ENCODE results near the gene BEGAIN.

Gene BEGAIN

DNA sequence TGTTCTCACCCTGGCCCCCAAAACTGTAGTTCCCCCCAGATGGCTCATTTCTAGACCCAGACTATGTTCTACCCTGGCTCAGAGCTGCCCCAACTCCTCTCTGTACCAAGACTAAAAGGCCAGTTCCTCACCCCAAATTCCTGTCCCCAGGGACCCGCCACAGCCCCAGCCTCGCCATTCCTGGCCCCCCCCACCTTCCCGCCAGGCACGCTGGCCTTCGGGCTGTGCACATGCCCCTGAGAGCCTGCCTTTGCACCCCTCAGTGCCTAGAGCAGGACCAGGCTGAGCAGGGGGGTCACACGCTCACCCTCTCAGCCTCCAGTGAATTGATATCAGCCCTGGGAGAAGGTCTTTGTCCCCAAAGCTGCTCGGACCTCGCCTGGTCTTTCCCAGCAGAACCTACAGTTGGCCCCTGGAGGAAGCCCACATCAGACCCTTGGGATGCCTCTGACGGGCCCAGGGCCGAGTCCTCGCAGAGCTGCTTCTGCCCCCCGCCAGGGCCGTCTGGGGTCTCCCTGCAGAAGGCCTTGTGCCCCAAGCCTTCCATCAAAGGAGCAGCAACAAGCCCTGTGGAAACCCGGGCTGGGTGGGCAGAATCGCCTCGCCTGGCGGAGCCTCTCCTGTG is 32.4 kb downstream of the BEGAIN start:
- FAIRE-seq: no peak

DNA sequence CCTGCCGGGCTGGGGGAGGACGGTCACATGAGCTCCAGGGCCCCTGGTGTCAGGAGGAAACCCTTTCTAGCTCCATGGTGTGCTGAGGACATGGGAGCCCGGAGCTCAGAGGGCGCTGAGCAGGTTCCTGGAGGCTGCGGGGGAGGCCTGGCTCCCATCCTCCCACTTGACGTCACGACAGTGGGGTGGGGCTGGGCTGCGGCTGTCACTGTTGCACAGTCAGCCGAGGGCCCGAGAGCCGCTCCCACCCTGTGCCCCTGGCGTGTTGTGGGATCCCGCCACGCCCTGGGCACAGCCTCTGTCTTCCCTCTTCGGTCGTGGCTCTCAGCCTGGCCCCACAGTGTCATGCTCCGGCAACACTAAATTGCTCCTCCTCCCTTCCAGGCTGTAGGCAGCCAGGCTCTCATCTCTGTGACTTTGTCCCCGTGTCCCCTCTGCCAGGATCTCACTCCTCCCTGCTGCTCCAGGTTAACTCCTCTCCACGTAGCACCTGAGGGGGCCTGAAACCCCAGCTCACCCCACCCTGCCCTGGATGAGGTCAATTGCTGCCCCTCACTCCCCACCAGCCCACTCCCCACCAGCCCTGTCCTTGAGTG is 33.0 kb downstream of the BEGAIN start:
- DNase-seq (ENCODE audit: insufficient read length, low spot score): no peak
- FAIRE-seq: no peak

More for the DNA sequence above, 32.4 kb downstream of the BEGAIN start:
- DNase-seq (ENCODE audit: insufficient read length, low spot score): no peak

DNA sequence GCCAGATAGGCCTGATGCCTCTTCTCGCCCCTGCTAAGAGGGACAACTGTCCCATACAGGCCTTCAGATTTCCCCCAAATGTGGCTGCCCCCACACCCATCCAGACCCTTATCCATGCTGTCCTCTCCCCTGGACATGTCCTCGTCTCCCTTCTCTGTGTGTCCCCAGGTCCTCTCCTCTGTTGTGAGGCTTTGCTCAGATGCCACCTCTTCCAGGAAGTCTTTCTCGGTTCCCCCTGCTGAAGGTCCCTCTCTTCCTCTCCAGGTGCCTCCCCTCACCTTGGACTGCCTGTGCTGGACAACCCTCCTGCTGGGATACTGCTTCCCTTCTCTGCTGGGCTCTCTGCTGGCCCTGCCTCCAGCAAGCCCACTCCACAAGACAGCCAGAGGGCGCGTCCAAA is 33.7 kb downstream of the BEGAIN start:
- DNase-seq (ENCODE audit: insufficient read length, low spot score): no peak
- no peak for FAIRE-seq

DNA sequence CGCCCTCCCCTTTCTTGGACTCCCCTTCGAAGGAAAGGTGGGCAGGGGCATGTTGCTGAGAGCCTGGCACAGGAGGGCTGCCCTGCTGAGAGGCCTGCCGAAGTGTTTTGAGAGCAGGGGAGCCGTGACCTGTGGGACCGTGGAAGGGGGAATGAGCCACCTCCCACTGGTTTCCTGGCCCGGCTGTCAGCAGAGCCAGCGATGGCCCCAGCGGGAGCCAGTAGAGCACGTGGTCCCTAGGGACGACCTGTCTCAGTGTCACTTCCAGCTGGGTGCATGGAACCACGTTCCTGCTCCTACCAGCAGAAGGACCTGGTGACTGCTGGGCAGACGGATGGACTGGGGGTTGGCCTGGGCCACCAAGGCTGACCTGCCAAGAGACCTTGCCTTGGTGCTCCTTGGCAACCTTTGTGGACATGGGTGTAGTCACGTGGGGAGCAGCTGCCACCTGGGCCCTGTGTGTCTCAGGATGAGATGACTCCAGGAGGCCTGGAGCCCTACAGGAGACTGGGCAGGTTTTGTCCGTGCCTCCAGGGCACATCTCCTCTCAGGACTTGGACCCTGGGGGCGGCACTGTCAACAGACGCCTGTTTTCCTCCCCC is 34.6 kb downstream of the BEGAIN start:
- DNase-seq (ENCODE audit: insufficient read length, low spot score) (no peak), FAIRE-seq (no peak)

DNA sequence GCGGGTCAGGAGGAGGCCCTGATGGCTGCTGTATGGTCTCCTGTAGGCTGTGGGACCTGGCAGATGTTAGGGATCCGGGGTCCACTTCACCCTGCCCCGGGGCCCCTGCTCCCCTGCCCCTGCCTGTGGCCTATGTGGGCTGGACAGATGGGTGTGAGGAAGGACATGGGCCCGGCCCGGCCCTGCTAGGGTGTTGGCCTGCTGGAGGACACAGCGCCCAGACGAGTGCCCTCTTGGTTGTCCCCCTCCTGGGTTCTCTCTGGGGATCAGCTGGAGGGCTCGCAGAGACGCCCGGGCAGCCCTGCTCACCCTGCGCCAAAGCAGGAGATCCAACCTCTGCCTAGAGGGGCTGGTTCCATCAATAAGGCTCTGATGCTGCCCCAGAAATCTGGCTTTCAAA is 36.2 kb downstream of the BEGAIN start:
- FAIRE-seq: no peak
- DNase-seq (ENCODE audit: insufficient read length, low spot score): no peak

DNA sequence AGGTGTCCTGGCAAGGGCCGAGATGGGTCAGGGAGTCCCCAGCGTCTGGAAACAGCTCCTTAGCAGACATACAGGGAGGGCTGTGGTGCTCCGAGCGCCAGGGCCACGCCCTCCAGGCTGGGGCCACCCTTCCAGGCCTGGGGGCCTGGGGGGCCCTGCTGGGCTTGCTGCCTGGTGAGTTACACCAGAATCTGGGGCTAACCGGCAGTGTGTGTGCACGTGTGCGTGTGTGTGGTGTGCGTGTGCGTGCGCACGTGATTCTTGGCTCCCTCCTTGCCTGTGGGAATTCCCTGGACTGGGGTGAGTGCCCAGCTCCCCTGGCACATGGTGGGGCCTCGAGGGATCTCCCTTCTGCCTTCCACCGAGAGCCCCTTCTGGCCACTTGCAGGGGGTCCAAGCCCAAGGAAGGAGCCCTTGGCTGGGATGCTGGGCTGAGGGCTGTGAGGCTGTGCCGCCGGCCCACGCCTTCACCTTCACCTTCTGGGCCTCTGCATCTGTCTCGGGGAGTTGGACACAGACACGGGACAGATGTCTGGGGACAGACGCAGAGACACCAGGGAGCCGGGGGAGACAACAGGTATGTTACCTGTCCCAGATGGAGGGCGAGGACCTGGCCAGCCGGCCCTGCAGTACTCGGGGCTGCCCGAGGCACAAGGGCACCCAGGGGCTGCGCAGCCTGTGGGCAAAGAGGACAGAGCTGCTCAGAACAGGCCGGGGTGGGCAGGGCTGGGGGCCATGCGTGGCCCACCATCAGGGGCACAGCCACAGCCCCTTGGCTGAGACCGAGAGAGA is 37.2 kb downstream of the BEGAIN start:
- FAIRE-seq: no peak

DNA sequence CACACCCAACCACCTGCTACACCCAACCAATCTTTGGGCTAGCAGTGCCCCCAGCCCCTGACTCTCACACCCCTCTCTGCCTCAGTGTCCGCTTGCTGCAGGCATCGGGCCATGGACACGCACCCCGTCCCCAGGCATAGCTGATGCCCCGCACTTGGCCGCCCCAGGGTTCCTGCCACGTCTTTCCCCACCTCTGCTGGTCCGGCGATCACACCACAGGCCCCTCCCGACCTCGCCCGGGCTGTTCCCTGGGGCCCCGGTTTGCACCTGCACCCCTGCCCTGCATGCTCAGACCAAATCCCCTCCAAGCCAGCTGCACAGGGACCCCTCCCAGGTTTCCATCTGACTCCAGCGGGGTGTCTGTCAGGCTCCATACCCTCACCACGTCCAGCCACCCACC is 38.3 kb downstream of the BEGAIN start:
- no peak for FAIRE-seq
- no peak for DNase-seq (ENCODE audit: insufficient read length, low spot score)

More for the DNA sequence above, 37.2 kb downstream of the BEGAIN start:
- no peak for DNase-seq (ENCODE audit: insufficient read length, low spot score)

DNA sequence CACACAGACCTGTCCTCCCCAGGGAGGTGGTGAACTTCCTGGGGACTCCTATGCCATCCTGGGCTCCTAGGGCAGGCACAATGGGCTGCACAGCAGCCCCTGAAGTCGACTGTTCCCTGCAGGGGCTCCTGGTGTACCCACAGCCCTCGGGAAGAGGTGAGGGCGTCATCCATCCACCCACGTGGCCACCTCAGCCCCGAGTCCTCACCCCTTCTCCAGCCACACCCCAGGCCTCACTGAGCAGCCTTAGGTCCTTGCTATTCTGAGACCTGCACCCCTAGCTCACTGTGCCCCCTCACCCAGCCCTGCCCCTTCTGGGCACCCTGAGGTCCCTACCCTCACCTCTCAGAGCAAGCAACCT is 38.9 kb downstream of the BEGAIN start:
- FAIRE-seq (no peak), DNase-seq (ENCODE audit: insufficient read length, low spot score) (no peak)

DNA sequence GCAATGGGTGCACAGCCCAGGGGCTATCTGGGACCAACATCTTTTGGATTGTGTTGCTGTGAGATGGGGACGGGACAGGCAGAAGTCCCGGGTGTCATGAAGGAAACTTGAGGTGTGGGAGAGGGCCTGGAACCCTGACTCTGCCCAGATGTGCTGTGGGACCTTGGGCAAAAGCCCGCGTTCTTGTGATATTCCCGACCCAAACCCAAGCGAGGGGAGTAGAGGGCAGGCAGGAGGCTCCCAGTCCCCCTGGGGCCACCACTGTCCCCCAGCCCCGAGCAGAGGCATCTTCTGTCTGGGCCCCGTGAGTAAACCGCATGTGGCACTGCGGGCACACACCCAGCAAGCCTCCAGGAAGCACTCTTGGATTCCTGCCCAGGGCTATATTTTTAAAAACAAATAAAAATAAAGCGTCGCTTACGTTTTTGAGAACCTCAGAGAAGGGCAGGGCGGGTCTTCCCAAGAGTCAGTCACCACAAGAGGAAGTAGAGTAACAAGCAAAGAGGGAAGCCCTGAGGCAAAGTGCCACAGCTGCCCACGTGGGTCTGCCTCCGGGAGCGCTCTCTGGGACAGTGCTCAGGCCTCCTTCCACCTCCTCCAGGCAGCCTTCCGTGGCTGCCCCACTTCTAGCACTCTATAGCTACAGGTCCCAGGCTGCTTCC is 39.5 kb downstream of the BEGAIN start:
- DNase-seq (ENCODE audit: insufficient read length, low spot score) (peak; percentile 74), FAIRE-seq (no peak)

DNA sequence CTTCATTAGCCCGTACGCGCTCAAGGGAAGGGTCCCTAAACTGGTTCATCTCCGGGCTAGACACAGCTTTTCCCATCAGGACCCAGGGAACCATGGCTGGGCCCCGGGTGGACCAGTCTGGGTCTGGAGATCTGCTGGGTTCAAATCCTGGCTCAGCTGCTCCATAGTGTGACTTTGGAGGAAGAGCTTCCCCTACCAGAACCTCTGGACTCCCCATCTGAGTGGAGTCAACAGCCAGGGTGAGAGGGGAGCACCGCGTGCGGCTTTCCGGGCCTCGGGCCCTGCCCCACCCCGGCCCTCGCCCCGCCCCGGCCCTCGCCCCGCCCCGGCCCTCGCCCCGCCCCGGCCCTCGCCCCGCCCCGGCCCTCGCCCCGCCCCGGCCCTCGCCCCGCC is 41.2 kb downstream of the BEGAIN start:
- no peak for DNase-seq (ENCODE audit: insufficient read length, low spot score)
- FAIRE-seq: no peak

DNA sequence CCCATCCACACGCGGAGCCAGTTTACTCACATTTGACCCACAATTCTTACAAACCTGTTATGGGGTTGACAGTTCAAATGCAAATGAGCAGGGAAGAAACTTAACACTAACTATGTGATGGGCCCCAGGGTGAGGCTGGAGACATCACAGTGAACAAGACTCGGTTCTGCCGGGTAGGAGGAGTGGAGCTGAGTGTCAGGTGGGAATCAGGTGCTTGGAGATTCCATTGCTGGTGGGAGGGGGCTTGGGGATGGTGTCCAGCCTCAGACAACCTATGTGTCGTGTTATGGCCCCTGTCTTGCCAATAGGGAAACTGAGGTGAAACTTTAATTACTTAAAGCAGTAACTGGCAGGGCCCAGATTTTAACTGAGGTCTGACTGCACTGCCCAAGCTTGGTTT is 41.9 kb downstream of the BEGAIN start:
- no peak for DNase-seq (ENCODE audit: insufficient read length, low spot score)
- no peak for FAIRE-seq

DNA sequence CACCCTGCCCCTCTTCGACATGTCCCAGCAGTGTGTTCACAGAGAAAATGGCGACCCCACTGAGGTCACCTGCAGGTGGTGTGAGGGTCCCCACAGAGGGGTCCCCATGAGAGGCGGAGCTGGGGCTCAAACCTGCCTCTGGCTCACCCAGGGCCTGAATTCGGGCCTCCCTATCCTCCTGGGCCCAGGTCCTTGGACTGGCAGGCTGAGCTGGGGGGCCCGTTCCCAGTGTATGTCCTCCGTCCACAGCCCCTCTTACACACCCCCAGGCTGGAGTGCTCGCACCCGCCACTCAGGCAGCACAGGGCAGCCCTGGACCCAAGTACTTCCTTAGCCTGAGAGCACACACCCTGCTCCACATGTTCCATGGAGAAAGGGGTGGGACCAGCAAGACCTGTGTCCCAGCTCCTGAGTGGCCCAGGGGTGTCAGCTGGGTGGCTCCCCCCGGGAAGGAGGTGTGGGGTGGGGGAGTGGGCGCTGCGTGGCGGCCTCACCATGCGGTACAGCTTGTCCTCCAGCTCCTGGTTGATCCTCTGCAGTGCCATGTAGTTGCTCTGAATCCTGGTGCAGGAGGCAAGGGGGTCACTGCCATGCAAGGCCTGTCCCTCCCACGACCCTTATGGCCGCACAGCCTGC is 42.6 kb downstream of the BEGAIN start:
- no peak for DNase-seq (ENCODE audit: insufficient read length, low spot score)
- FAIRE-seq: no peak

DNA sequence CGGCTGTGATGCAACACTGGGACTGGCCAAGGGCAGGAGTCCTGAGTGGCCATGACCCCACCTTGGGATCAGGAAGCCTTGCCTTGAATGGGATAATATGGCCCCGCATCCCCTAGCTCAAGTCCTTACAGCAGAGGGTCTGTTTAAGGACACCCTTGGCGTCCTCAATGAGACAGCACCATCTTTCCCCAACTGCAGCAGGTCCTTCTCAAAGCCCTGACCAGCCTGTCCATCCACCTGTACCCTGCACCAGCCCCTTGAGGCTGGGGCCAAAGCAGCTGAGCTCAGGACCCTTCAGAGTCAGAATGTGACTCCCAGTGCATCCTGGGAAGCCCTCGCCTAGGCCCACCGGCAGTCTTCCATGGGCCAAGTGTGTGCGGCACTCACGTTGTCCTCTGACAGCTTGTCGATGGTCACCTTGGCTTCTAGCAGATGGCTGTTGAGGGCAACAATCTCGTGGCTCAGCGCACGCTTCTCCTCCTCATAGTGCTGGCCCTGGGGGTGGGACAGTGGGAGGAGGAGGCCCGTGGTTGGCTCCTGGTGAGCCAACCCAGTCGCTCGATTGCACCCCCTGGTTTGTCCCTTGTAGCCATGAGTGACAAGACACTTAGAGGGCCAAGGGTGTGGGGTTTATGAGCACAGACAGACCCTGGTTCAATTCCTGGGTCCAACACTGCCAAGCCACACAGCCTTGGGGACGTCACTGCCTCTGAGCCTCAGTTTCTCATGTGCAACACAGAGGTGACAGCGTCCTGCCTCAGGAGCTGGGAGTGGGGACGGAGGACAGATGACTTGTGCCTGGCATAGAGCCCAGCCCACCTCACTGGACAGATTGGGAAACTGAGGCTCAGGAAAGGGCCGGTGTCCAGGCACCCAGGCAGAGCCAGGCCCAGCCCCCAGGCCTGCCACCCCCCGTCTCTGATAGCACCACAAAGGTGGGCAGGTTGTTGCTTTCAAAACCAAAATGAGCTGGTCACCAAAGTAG is 43.5 kb downstream of the BEGAIN start:
- DNase-seq (ENCODE audit: insufficient read length, low spot score) (no peak), FAIRE-seq (no peak)

DNA sequence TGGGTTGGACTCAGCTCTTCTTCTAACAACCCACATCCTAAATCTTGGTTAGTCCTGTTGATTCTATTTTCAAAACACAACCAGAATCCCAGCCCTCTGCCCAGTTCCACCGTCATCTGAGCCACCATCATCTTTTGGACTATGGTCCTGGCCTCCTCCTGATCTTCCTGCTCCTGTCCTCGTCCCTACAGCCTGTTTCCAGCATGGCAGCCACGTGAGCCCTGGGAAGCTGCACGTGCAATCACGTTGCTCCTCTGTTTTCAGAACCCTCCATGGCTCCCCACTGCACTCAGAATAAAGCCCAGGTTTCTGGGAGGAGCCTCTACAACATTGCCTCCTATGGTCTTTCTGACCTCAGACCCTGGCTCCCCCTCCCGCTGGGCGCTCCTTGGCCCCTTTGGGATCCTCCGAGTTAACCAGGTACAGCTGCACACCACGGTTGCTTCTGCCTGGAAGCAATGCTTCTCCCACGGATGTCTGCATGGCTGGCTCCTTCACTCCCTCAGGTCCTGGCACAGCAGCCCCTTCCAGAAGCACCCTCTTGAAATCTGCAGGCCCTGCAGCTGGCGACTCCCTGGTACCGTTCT is 44.5 kb downstream of the BEGAIN start:
- DNase-seq (ENCODE audit: insufficient read length, low spot score): no peak
- FAIRE-seq: no peak

DNA sequence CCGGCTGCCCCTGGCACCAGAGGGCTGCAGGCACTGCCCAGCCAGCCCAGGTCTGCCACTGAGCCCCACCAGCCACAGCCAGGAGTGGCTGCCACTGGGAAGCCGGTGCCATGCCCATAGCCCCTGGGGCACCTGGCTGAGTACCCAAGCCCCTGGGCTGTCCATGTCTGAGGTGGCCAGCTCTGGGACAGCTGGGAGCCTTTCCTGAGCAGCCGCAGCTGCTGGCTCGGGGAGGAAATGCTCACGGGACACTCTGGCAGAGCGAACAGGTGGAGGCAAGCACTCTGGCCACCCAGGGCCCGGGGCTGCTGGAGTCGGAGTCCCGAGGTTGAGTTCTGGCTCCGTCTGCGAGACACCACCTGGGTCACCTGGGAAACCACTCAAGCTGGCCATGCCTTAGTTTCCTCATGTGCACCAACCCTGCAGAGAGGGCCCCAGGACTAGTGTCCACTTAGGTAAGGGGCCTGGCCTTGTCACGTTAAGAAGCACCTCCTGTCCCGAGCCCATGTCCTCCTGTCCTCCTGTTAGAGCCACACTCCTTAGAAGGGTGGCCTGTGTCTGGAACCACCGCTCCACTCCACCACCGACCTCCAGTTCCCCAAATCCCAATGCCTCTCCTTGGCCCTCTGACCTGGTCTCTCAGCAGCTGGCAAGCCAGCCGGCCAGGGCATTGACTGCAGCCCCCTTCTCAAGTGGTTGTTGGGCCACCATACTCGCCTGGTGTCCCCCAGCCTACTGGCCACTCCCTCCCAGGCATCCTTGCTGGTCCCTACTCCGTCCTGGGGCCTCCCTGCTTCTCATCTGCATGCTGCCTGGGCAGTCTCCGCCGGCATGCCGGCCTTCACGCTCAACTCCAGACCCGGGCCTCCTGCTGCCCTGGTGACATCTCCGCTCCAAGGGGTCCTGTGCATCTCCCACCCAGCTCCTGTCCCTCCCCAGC is 45.3 kb downstream of the BEGAIN start:
- DNase-seq (ENCODE audit: insufficient read length, low spot score) (no peak), FAIRE-seq (no peak)

DNA sequence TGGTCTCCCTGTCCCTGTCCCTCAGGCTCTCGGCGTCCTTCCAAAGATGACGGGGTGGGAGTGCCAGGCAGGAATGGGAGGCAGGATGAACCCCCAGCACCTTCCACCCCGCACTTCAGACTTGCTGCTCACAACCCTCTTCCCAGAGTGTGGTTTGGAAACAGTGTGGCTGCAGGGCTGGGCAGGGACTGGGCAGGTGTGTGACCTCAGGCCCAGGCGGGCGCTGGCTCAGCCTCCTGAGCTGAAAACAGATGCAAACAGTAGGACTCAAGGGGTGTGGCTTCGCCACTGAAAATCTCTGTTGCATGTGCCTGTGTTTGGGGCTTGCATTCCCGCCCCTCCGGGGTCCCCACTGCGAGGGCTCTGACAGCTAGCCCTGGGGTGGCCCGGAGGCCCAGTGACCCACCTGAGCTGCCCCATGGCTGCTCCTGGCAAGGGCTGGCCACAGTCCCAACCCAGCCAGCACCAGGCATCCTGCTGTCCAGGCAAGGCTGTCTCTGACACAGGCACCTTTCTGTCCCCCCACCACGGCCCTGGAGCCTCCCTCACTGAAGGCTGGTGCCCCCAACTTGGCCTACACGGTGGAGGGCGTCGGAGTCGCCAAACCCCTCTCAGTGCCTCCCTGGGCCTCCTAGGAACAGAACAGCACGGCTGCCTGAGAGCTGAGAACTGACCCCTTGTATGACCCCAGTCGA is 46.1 kb downstream of the BEGAIN start:
- FAIRE-seq: no peak
- DNase-seq (ENCODE audit: insufficient read length, low spot score): no peak

DNA sequence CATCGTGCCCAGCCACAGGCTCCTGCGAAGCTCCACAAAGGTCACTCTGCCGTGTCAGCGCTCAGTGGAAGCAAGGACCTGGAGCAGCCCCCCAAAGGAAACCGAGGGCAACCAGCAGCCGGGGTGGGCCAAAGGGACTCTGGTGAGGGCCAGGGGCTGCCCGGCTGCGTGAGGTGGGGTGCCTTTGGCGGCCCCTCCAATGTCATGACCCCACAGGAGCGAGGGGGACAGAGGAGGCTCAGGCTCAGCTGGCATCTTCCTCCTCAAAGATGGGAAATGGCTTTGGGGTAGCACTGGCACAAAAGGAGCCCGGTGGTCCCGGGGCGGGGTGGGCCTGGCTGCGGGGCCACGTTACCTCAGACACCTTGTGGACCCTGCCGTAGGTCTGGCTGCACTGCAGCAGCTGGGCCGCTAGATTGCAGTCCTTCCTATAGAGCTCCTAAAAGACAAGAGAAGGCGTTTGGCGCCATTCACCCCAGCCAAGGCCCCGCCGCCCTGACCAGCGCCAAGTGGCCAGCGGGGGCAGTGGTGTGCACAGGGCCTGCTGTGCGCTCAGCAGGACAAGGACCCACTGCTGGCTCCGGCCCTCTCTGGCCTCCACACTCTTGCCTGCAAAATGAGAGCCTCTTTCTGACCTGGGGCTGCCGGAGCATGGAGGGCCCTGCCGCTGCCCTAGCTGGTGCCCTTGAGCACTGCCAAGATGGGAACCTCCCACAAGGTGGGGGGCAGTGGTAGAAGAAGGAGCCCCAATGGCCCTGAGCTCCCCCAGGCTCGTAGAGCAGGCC is 46.9 kb downstream of the BEGAIN start:
- DNase-seq (ENCODE audit: insufficient read length, low spot score) (no peak), FAIRE-seq (no peak)
